GM12878 (cell line): ENCODE data around the gene CFAP97D2. TPM values are rescaled to one million over a fixed set of nuclear protein-coding genes. Genes with fewer than 3 reads are reported as not detected.
A peak's percentile ranks its signal among the peaks of the same experiment; 100 is the strongest.

Source experiments
- ATAC-seq: fragments of 200-7000 bp; cut with Tn5 transposase; 3 replicates; pipeline ENCODE4 v1.9.1; 2020; ENCODE audit warnings: mild to moderate bottlenecking, moderate library complexity
- BruUV-seq: library from RNA; stranded (reverse); fragments of 400-500 nt; replicated peaks from 2 replicates; lab custom pipeline; 2021; lab: Mats Ljungman, UMichigan
- CTCF ChIA-PET: fragments of 300-600 bp; sonication (Branson Sonifier 250); formaldehyde crosslinking; extraction: SDS; loops from one replicate; lab custom pipeline; 2021; ENCODE audit warnings: inconsistent platforms; lab: Yijun Ruan, JAX
- POLR2A ChIA-PET: fragments of 350-600 bp; formaldehyde crosslinking; extraction: SDS; loops from one replicate; lab custom pipeline; 2021; ENCODE audit warnings: inconsistent platforms; lab: Charles Lee
- RAD21 ChIA-PET: fragments of 300-600 bp; sonication (Branson Sonifier 250); formaldehyde crosslinking; loops from one replicate; lab custom pipeline; 2023; ENCODE audit warnings: antibody characterized with exemption; ENCODE audit not compliant: unreplicated experiment; lab: Charles Lee
- SMC1A ChIA-PET: fragments of 300-600 bp; sonication (Branson Sonifier 250); formaldehyde crosslinking; loops from one replicate; lab custom pipeline; 2023; ENCODE audit not compliant: unreplicated experiment, uncharacterized antibody; lab: Charles Lee
- DNase-seq: peaks from one replicate; pipeline ENCODE4 v3.0.0-alpha.2; 2011; ENCODE audit warnings: low read depth, low spot score
- FAIRE-seq: peaks from 3 replicates; lab custom pipeline; 2011; peaks lifted over from hg19 to GRCh38; lab: Jason Lieb, UNC
- H2AFZ ChIP-seq: 2 replicates; pipeline ENCODE4 v1.6.0; 2011; ENCODE audit warnings: low read depth, low read length, control low read depth; ENCODE audit not compliant: control insufficient read depth
- H3K27ac ChIP-seq: 2 replicates; pipeline ENCODE4 v1.5.1; 2011; ENCODE audit warnings: control low read depth; ENCODE audit not compliant: control insufficient read depth, insufficient read depth
- H3K27me3 ChIP-seq, 2 experiments: replicated peaks in 1 of 2; 2 replicates each; pipeline versions ENCODE4 v1.6.0 to v1.6.1; 2011; ENCODE audit warnings: low read length in 1 of 2; ENCODE audit not compliant: control insufficient read depth in 2 of 2, insufficient read depth in 2 of 2
- H3K36me3 ChIP-seq, 2 experiments: 2 replicates each; pipeline ENCODE4 v1.5.1; 2011; ENCODE audit warnings: low read length in 1 of 2; ENCODE audit not compliant: control insufficient read depth in 2 of 2, insufficient read depth in 2 of 2
- H3K4me1 ChIP-seq: 2 replicates; pipeline ENCODE4 v1.6.1; 2011; ENCODE audit warnings: mild to moderate bottlenecking, low read length, moderate library complexity, mixed read lengths; ENCODE audit not compliant: control insufficient read depth, insufficient read depth
- H3K4me2 ChIP-seq: 2 replicates; pipeline ENCODE4 v1.6.0; 2011; ENCODE audit warnings: control low read depth; ENCODE audit not compliant: control insufficient read depth, insufficient read depth
- H3K4me3 ChIP-seq: fragments of 200-600 bp; sonication (generic); 2 replicates; pipeline ENCODE4 v1.5.1; 2016
- H3K79me2 ChIP-seq: 2 replicates; pipeline ENCODE4 v1.6.0; 2011; ENCODE audit warnings: low read length; ENCODE audit not compliant: control insufficient read depth, insufficient read depth
- H3K9ac ChIP-seq: 2 replicates; pipeline ENCODE4 v1.8.0; 2011; ENCODE audit warnings: low read length, control low read depth, mixed read lengths; ENCODE audit not compliant: control insufficient read depth, insufficient read depth
- H3K9me3 ChIP-seq: replicated peaks from 3 replicates; pipeline ENCODE4 v1.5.1; 2011; ENCODE audit warnings: mild to moderate bottlenecking, low read length; ENCODE audit not compliant: control insufficient read depth, insufficient read depth
- H4K20me1 ChIP-seq: 2 replicates; pipeline ENCODE4 v1.6.0; 2011; ENCODE audit not compliant: control insufficient read depth, insufficient read depth
- IKZF1 ChIP-seq: fragments of 450-650 bp; conservative IDR thresholded peaks from 2 replicates; pipeline ENCODE4 v1.6.1; 2017; ENCODE audit warnings: antibody characterized with exemption, mild to moderate bottlenecking
- IKZF2 ChIP-seq, 2 experiments: fragments of 450-650 bp; IDR thresholded peaks; 2 replicates each; pipeline ENCODE4 v1.6.1; 2017; ENCODE audit warnings: mild to moderate bottlenecking in 2 of 2, moderate library complexity in 2 of 2
- MEF2B ChIP-seq: fragments of 450-650 bp; IDR thresholded peaks from 2 replicates; pipeline ENCODE4 v1.6.1; 2018; ENCODE audit warnings: mild to moderate bottlenecking, moderate library complexity; ENCODE audit not compliant: partially characterized antibody, poor library complexity, severe bottlenecking
- SREBF2 ChIP-seq: IDR thresholded peaks from 2 replicates; pipeline ENCODE4 v1.6.1; 2012; ENCODE audit warnings: mild to moderate bottlenecking, low read length
- WGBS: methylation state at CpG from one replicate; pipeline ENCODE4 v1.1.6; 2016; ENCODE audit warnings: low lambda C conversion rate; ENCODE audit not compliant: insufficient replicate concordance, insufficient coverage; ENCODE audit errors: missing lambda C conversion rate; 5-methylcytosine and 5-hydroxymethylcytosine counted together
- in situ Hi-C: fragments of 300-500 bp; cut with MboI; formaldehyde crosslinking; loops from 9 replicates; pipeline ENCODE4 v1.14.3; 2018; ENCODE audit warnings: mixed read lengths
- intact Hi-C: fragments of 100-400 bp; cut with micrococcal nuclease; formaldehyde crosslinking; loops from one replicate; pipeline ENCODE4 v1.14.2; 2022; ENCODE audit not compliant: unreplicated experiment
- polyA plus RNA-seq, 11 experiments: library from polyadenylated mRNA; depleted of rRNA in 4 of 11; unstranded in 6 of 11; stranded (reverse) in 5 of 11; fragments of >200 nt; fragmentation: Nextera tagmentation in 4 of 11; fragmentation: Illumina TruSeq in 1 of 11; extraction: Ambion mirVana in 4 of 11; extraction: Trizol in 1 of 11; gene quantifications; 1 replicate in 1 of 11; 2 replicates in 10 of 11; pipeline versions ENCODE4 v1.2.1 to v1.2.3, GENCODE V29; 2011 to 2016; ENCODE audit warnings: inconsistent platforms in 2 of 11, missing spikeins in 2 of 11, low read depth in 1 of 11
- total RNA-seq, 4 experiments: library from RNA; depleted of rRNA in 3 of 4; stranded (reverse); fragments of >200 nt in 3 of 4; fragmentation: Illumina TruSeq in 1 of 4; extraction: Trizol in 1 of 4; gene quantifications; 2 replicates each; pipeline versions ENCODE4 v1.2.1 to v1.2.3, GENCODE V29; 2013 to 2021
- TF ChIP-seq, protein P1 (sequence below): fragments of 450-650 bp; conservative IDR thresholded peaks from 2 replicates; pipeline ENCODE4 v1.6.1; 2017; ENCODE audit warnings: mild to moderate bottlenecking, moderate library complexity

Gene CFAP97D2
- total and polyA plus RNA-seq, 10 of the 15 experiments (the other 5 are each of a cell fraction or from before 2014, with no cell fraction given) = not detected

DNA sequence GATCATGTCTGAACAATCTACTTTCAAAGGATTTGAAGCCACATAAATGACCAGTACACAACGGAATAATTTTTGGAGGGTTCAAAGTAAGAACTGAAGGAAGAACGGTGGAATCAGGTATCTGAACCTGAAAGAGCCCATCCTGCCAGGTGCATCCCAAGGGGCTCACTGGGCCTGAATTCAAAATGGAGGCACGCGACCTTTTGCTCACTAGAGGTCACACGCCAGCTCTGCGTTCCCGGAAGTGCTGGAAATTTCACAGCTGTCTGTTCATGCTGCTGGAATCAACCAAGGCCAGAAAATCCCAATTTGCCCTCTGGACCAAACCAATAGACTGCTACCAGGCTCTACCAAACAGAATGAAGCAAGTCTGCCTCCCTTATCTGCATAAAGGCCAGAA is 42.5 kb upstream of the CFAP97D2 start (continued):
- TF ChIP-seq, protein P1, sequence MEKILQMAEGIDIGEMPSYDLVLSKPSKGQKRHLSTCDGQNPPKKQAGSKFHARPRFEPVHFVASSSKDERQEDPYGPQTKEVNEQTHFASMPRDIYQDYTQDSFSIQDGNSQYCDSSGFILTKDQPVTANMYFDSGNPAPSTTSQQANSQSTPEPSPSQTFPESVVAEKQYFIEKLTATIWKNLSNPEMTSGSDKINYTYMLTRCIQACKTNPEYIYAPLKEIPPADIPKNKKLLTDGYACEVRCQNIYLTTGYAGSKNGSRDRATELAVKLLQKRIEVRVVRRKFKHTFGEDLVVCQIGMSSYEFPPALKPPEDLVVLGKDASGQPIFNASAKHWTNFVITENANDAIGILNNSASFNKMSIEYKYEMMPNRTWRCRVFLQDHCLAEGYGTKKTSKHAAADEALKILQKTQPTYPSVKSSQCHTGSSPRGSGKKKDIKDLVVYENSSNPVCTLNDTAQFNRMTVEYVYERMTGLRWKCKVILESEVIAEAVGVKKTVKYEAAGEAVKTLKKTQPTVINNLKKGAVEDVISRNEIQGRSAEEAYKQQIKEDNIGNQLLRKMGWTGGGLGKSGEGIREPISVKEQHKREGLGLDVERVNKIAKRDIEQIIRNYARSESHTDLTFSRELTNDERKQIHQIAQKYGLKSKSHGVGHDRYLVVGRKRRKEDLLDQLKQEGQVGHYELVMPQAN = no peak

DNA sequence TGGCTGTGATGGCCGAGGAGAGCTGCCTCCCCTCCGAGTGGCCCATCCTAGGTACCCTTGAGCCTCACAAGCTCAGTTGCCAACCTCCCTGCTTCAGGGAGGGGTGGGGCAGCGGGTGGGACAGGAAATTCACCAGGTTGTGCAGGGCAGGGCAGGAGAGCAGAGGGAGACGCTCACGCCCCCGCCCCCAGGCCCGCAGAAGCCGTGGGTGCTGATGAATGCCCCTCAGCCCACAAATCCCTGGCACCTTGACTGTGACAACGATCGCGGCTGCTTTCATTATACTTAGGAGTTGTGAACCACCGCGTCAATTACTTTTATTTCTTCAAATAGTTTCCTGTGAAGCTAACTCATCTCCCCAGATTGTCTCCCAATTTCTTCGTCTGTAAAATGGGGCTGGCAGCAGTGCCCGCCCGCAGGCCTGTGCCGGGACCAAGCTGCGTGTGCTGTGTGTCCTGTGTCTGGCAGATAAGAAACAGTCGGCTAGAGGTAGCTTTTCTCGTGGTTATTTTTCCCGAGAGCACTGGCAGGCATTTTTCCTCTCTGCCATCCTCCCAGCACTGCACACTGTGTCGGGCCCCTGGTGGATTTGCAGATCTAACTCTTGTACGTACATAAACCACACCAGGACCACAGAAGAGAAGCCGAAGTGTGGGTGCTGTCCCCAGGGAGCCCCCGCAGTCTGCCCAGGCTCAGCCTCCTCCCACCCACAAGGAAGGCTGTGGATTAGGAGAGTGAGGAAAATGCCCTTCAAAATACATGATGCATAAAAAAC is 38.7 kb upstream of the CFAP97D2 start:
- CTCF ChIA-PET = no interaction called here
- Histone ChIP-seq H3K27ac (no peak overlapping the region), H3K4me2 (peak overlapping the region; percentile 71), H4K20me1 (no peaks in the 10 kb centered on the region), H3K9ac (no peak overlapping the region), H3K36me3 (no peaks in the 10 kb centered on the region), H3K4me1 (peaks cover 28% of the 10 kb centered on the region), H3K27me3 (no peaks in the 10 kb centered on the region), H3K9me3 (no peaks in the 10 kb centered on the region), H3K79me2 (no peaks in the 10 kb centered on the region), H3K4me3 (no peak overlapping the region), H2AFZ (no peak overlapping the region)
- intact Hi-C loops = loop anchor here (10.0 kb wide), 1 partner anchor 326 kb away; no protein-coding TSS in a partner anchor
- in situ Hi-C loops = no loop called here
- SMC1A ChIA-PET = no interaction called here
- DNase-seq (no peak), FAIRE-seq (peak; percentile 38), ATAC-seq (peak; percentile 38)
- no TSS peak for BruUV-seq
- 8% methylated on average over 25 of the region's 25 CpGs for WGBS
- POLR2A ChIA-PET = no interaction called here
- TF ChIP-seq IKZF1 (0 out of 2 replicates have a peak, but pooled peaks have one; percentile 23), SREBF2 (no peak), IKZF2 (IDR thresholded peaks at IDR 0.05) (peak in 1 of 2 experiments; percentile 50; a peak in 2 of 4 replicates), MEF2B (peak; percentile 89)
- RAD21 ChIA-PET = interaction anchor here (1.0 kb wide), 1 partner anchor 73 kb away, joined by 3 read pairs; no protein-coding TSS in a partner anchor
